K562 (cell line): Measurements from ENCODE around the gene SHROOM3. TPM values are rescaled to one million over a fixed set of nuclear protein-coding genes. Genes with fewer than 3 reads are reported as not detected.

ENCODE experiments used
- ATAC-seq: fragments of 200-7000 bp; cut with Tn5 transposase; 3 replicates; pipeline ENCODE4 v1.9.1; 2020; ENCODE audit warnings: moderate library complexity
- BruUV-seq: library from RNA; stranded (reverse); fragments of 400-500 nt; replicated peaks from 2 replicates; lab custom pipeline; 2021; lab: Mats Ljungman, UMichigan
- CTCF ChIA-PET: fragments of 300-600 bp; formaldehyde crosslinking; extraction: SDS; loops from one replicate; lab custom pipeline; 2021; ENCODE audit warnings: low intra/inter-chr PET ratio; lab: Yijun Ruan, JAX
- POLR2A ChIA-PET: fragments of 300-600, 350-650 bp; sonication (Branson Sonifier 250); formaldehyde crosslinking; extraction: SDS; loops from one replicate; lab custom pipeline; 2021; ENCODE audit warnings: antibody characterized with exemption, inconsistent platforms; lab: Yijun Ruan, JAX
- DNase-seq, 4 experiments: peaks; one replicate each; pipeline versions ENCODE4 v3.0.0 to v3.0.0-alpha.2; 2011 to 2018; ENCODE audit warnings: low spot score in 3 of 4, mixed read lengths in 3 of 4; ENCODE audit errors: extremely low read depth in 1 of 4
- FAIRE-seq: peaks from 2 replicates; lab custom pipeline; 2011; peaks lifted over from hg19 to GRCh38; lab: Jason Lieb, UNC
- H2AFZ ChIP-seq: 2 replicates; pipeline ENCODE4 v1.6.0; 2011; ENCODE audit warnings: low read depth, low read length, control low read depth, inconsistent platforms
- H3K27ac ChIP-seq: fragments of 200-600 bp; 3 replicates; pipeline ENCODE4 v1.8.0; 2011; ENCODE audit warnings: low read depth, mild to moderate bottlenecking, control low read depth, inconsistent platforms, low read length, moderate library complexity, mixed read lengths; ENCODE audit errors: extremely low read depth
- H3K27me3 ChIP-seq, 2 experiments: fragments of 300-600 bp in 1 of 2; 2 replicates in 1 of 2; 3 replicates in 1 of 2; pipeline versions ENCODE4 v1.6.0 to v1.8.0; 2011; ENCODE audit warnings: inconsistent platforms in 2 of 2, low read length in 2 of 2, mild to moderate bottlenecking in 1 of 2, mixed read lengths in 1 of 2, moderate library complexity in 1 of 2; ENCODE audit not compliant: control insufficient read depth in 2 of 2, insufficient read depth in 2 of 2
- H3K36me3 ChIP-seq: fragments of 300-600 bp; 3 replicates; pipeline ENCODE4 v1.8.0; 2011; ENCODE audit warnings: mild to moderate bottlenecking, low read length, inconsistent platforms; ENCODE audit not compliant: control insufficient read depth, insufficient read depth
- H3K4me1 ChIP-seq, 2 experiments: fragments of 200-600 bp in 1 of 2; replicated peaks in 1 of 2; 2 replicates in 1 of 2; 3 replicates in 1 of 2; pipeline versions ENCODE4 v1.5.1 to v1.8.0; 2011; ENCODE audit warnings: inconsistent platforms in 2 of 2, low read length in 2 of 2, mild to moderate bottlenecking in 1 of 2, mixed read lengths in 1 of 2, moderate library complexity in 1 of 2; ENCODE audit not compliant: control insufficient read depth in 2 of 2, insufficient read depth in 2 of 2
- H3K4me2 ChIP-seq: 2 replicates; pipeline ENCODE4 v1.6.1; 2011; ENCODE audit warnings: low read length, control low read depth, inconsistent platforms, mixed read lengths; ENCODE audit not compliant: insufficient read depth
- H3K4me3 ChIP-seq: fragments of 200-600 bp; sonication (generic), shearing (Covaris generic); 2 replicates; pipeline ENCODE4 v1.5.1; 2016; ENCODE audit warnings: control low read depth, inconsistent platforms
- H3K79me2 ChIP-seq: fragments of 200-600 bp; 3 replicates; pipeline ENCODE4 v1.8.0; 2011; ENCODE audit warnings: low read length, inconsistent platforms; ENCODE audit not compliant: control insufficient read depth, insufficient read depth
- H3K9ac ChIP-seq, 2 experiments: 2 replicates each; pipeline versions ENCODE4 v1.6.0 to v1.6.1; 2011; ENCODE audit warnings: low read depth in 2 of 2, low read length in 2 of 2, control low read depth in 1 of 2, inconsistent platforms in 1 of 2, mild to moderate bottlenecking in 1 of 2, mixed read lengths in 1 of 2; ENCODE audit not compliant: insufficient read depth in 1 of 2
- H3K9me1 ChIP-seq: one replicate; pipeline ENCODE4 v1.6.0; 2011; ENCODE audit warnings: inconsistent platforms, mild to moderate bottlenecking, low read length, moderate library complexity; ENCODE audit not compliant: control insufficient read depth, insufficient read depth
- H3K9me3 ChIP-seq: replicated peaks from 2 replicates; pipeline ENCODE4 v1.5.1; 2011; ENCODE audit warnings: low read depth, low read length, inconsistent platforms; ENCODE audit not compliant: control insufficient read depth, insufficient read depth
- H4K20me1 ChIP-seq: replicated peaks from 2 replicates; pipeline ENCODE4 v1.6.1; 2011; ENCODE audit warnings: low read length, inconsistent platforms, mixed read lengths; ENCODE audit not compliant: control insufficient read depth, insufficient read depth
- ATF2 ChIP-seq: sonication (generic); formaldehyde crosslinking; IDR thresholded peaks from 2 replicates; pipeline ENCODE4 v1.8.1; 2022; ENCODE audit warnings: missing genetic modification reagents
- CTCFL ChIP-seq: IDR thresholded peaks from 2 replicates; pipeline ENCODE4 v1.6.1; 2011; ENCODE audit warnings: borderline replicate concordance, low read depth, mild to moderate bottlenecking, moderate library complexity, low read length; ENCODE audit not compliant: insufficient read depth, poor library complexity, severe bottlenecking
- DEAF1 ChIP-seq: fragments of 450-650 bp; formaldehyde crosslinking; IDR thresholded peaks from 2 replicates; pipeline ENCODE4 v1.4.0; 2020; ENCODE audit warnings: mild to moderate bottlenecking, moderate library complexity
- ELF2 ChIP-seq: fragments of 250-450 bp; sonication (Bioruptor Pico); IDR thresholded peaks from 2 replicates; pipeline ENCODE4 v1.5.0; 2021; ENCODE audit warnings: mild to moderate bottlenecking
- HMG20B ChIP-seq: fragments of 250-450 bp; sonication (Bioruptor Pico); IDR thresholded peaks from 2 replicates; pipeline ENCODE4 v1.5.0; 2021; ENCODE audit warnings: mild to moderate bottlenecking
- IRF9 ChIP-seq: fragments of 450-650 bp; IDR thresholded peaks from 2 replicates; pipeline ENCODE4 v1.6.1; 2016; ENCODE audit warnings: missing biosample characterization, missing genetic modification characterization
- PRMT5 ChIP-seq: sonication (generic); formaldehyde crosslinking; IDR thresholded peaks from 2 replicates; pipeline ENCODE4 v1.5.0; 2020; ENCODE audit warnings: missing genetic modification reagents
- THRA ChIP-seq: fragments of 450-650 bp; IDR thresholded peaks from 2 replicates; pipeline ENCODE4 v1.6.1; 2017; ENCODE audit warnings: mild to moderate bottlenecking, moderate library complexity
- ZBTB12 ChIP-seq: fragments of 250-450 bp; sonication (Bioruptor Pico); IDR thresholded peaks from 2 replicates; pipeline ENCODE4 v1.4.0; 2020
- ZC3H8 ChIP-seq: fragments of 450-650 bp; IDR thresholded peaks from 2 replicates; pipeline ENCODE4 v1.6.1; 2017
- ZKSCAN1 ChIP-seq: fragments of 150-350 bp; IDR thresholded peaks from 2 replicates; pipeline ENCODE4 v1.6.1; 2016; ENCODE audit warnings: low read depth, low read length
- ZNF589 ChIP-seq: fragments of 200-800 bp; sonication (Bioruptor generic); IDR thresholded peaks from 2 replicates; pipeline ENCODE4 v1.6.1; 2016; ENCODE audit warnings: low read depth, missing genetic modification characterization, missing compliant biosample characterization
- ZNF75A ChIP-seq: fragments of 450-650 bp; formaldehyde crosslinking; IDR thresholded peaks from 2 replicates; pipeline ENCODE4 v1.4.0; 2020; ENCODE audit warnings: mild to moderate bottlenecking
- WGBS: fragments of 100-300 bp; shearing (Covaris generic); methylation state at CpG from one replicate; pipeline ENCODE4 v1.1.6; 2016; ENCODE audit warnings: low coverage, mixed read lengths; ENCODE audit not compliant: insufficient coverage; ENCODE audit errors: missing lambda C conversion rate; 5-methylcytosine and 5-hydroxymethylcytosine counted together
- in situ Hi-C: fragments of 300-500 bp; cut with MboI; formaldehyde crosslinking; loops from 4 replicates; pipeline ENCODE4 v1.15.0; 2018; ENCODE audit warnings: inconsistent platforms, mixed read lengths
- intact Hi-C: fragments of 100-400 bp; cut with micrococcal nuclease; formaldehyde crosslinking; loops from 2 replicates; pipeline ENCODE4 v1.14.2; 2022
- polyA plus RNA-seq, 8 experiments: library from polyadenylated mRNA; depleted of rRNA in 4 of 8; stranded (reverse) in 5 of 8; unstranded in 3 of 8; fragments of >200 nt; fragmentation: Nextera tagmentation in 2 of 8; fragmentation: Illumina TruSeq in 1 of 8; extraction: Ambion mirVana in 2 of 8; extraction: Trizol in 1 of 8; gene quantifications; 2 replicates each; pipeline versions ENCODE4 v1.2.1 to v1.2.3, GENCODE V29; 2011 to 2014; ENCODE audit warnings: inconsistent platforms in 1 of 8, missing spikeins in 1 of 8
- total RNA-seq, 7 experiments: library from RNA; depleted of rRNA in 6 of 7; stranded (reverse); fragments of >200 nt in 6 of 7; fragmentation: Illumina TruSeq in 2 of 7; extraction: Trizol in 2 of 7; gene quantifications; 2 replicates each; pipeline versions ENCODE4 v1.2.1 to v1.2.3, GENCODE V29; 2011 to 2021; ENCODE audit warnings: low replicate concordance in 1 of 7

The SHROOM3 gene
- total and polyA plus RNA-seq, 9 of the 15 experiments (the other 6 are each of a cell fraction or from before 2014, with no cell fraction given), result 0.01 to 0.07 TPM; not detected in 7

GRCh38 chr4:76401654-76402053 lies 33.4 kb upstream of the SHROOM3 start:
- DNase-seq (no peak), ATAC-seq (no peak), FAIRE-seq (no peak)
- H3K36me3 ChIP-seq, result no peaks in the 10 kb centered on the region
- no peaks in the 10 kb centered on the region; a peak in 1 of 5 replicates for H3K4me1 ChIP-seq
- no peak overlapping the region for H3K4me2 ChIP-seq
- no peaks in the 10 kb centered on the region for H4K20me1 ChIP-seq
- no peaks in the 10 kb centered on the region for H3K9me1 ChIP-seq
- no peak overlapping the region for H2AFZ ChIP-seq
- H3K27me3 ChIP-seq, result peaks cover 4 to 8% of the 10 kb centered on the region in 2 experiments; a peak in 2 of 5 replicates
- H3K9me3 ChIP-seq, result no peaks in the 10 kb centered on the region
- ChIA-PET POLR2A (no interaction called here), CTCF (no interaction called here)
- H3K79me2 ChIP-seq, result no peaks in the 10 kb centered on the region
- 0% methylated on average over 3 of the region's 3 CpGs for WGBS
- BruUV-seq, result no TSS peak
- in situ Hi-C loops (no loop called here), intact Hi-C loops (no loop called here)
- H3K4me3 ChIP-seq, result no peak overlapping the region
- H3K9ac ChIP-seq, result no peak overlapping the region
- H3K27ac ChIP-seq, result no peak overlapping the region
- TF ChIP-seq ZNF75A (CRISPR knock-in tag), result no peak
- no peak for TF ChIP-seq CTCFL
- no peak for TF ChIP-seq ELF2 (CRISPR knock-in tag)
- no peak for TF ChIP-seq ZNF589
- TF ChIP-seq IRF9 (tag), result no peak
- TF ChIP-seq DEAF1 (CRISPR knock-in tag), result no peak
- no peak for TF ChIP-seq HMG20B (CRISPR knock-in tag)
- no peak for TF ChIP-seq ATF2 (CRISPR knock-in tag)
- TF ChIP-seq ZBTB12 (CRISPR knock-in tag), result no peak
- TF ChIP-seq ZC3H8, result no peak
- TF ChIP-seq PRMT5 (CRISPR knock-in tag), result no peak
- no peak for TF ChIP-seq THRA
- TF ChIP-seq ZKSCAN1, result no peak
